WTC11 (cell line): ENCODE results near the gene CAMKK2. TPM values are rescaled to one million over a fixed set of nuclear protein-coding genes. Genes with fewer than 3 reads are reported as not detected.
A peak's percentile ranks its signal among the peaks of the same experiment; 100 is the strongest.

Source experiments
- AR ChIP-seq: fragments of 250-450 bp; sonication (Bioruptor Pico); IDR thresholded peaks from 2 replicates; pipeline ENCODE4 v1.9.0; 2021; ENCODE audit warnings: mild to moderate bottlenecking
- ETV6 ChIP-seq: sonication (generic); formaldehyde crosslinking; IDR thresholded peaks from 2 replicates; pipeline ENCODE4 v1.8.1; 2022; ENCODE audit warnings: mild to moderate bottlenecking, missing genetic modification reagents
- GRHL2 ChIP-seq: fragments of 250-450 bp; sonication (Bioruptor Pico); IDR thresholded peaks from 2 replicates; pipeline ENCODE4 v1.8.0; 2022; ENCODE audit warnings: mild to moderate bottlenecking, moderate library complexity; ENCODE audit not compliant: insufficient replicate concordance, severe bottlenecking
- HMGXB4 ChIP-seq: sonication (generic); formaldehyde crosslinking; IDR thresholded peaks from 2 replicates; pipeline ENCODE4 v1.8.1; 2023; ENCODE audit warnings: mild to moderate bottlenecking, moderate library complexity, missing genetic modification reagents
- NR2C2 ChIP-seq: sonication (generic); formaldehyde crosslinking; IDR thresholded peaks from 2 replicates; pipeline ENCODE4 v1.8.0; 2022; ENCODE audit warnings: mild to moderate bottlenecking, missing genetic modification reagents
- STAT6 ChIP-seq: sonication (generic); formaldehyde crosslinking; conservative IDR thresholded peaks from 2 replicates; pipeline ENCODE4 v1.8.1; 2023; ENCODE audit warnings: mild to moderate bottlenecking, low read depth, missing genetic modification reagents, moderate library complexity
- TEAD1 ChIP-seq: sonication (generic); formaldehyde crosslinking; IDR thresholded peaks from 2 replicates; pipeline ENCODE4 v1.8.0; 2022; ENCODE audit warnings: mild to moderate bottlenecking, missing genetic modification reagents
- ZNF416 ChIP-seq: fragments of 250-450 bp; sonication (Bioruptor Pico); IDR thresholded peaks from 2 replicates; pipeline ENCODE4 v1.9.0; 2021; ENCODE audit warnings: mild to moderate bottlenecking, inconsistent platforms
- ZNF532 ChIP-seq: fragments of 250-450 bp; sonication (Bioruptor Pico); IDR thresholded peaks from 2 replicates; pipeline ENCODE4 v1.9.0; 2021; ENCODE audit warnings: mild to moderate bottlenecking, borderline replicate concordance
- ZSCAN18 ChIP-seq: fragments of 250-450 bp; sonication (Bioruptor Pico); IDR thresholded peaks from 2 replicates; pipeline ENCODE4 v2.1.2; 2022; ENCODE audit warnings: mild to moderate bottlenecking, moderate library complexity
- total RNA-seq: library from RNA; stranded (reverse); gene quantifications from 3 replicates; pipeline ENCODE4 v1.2.3, GENCODE V29; 2021

The CAMKK2 gene
- total RNA-seq, 1 experiment from 2014 or later = 36.5 TPM

GRCh38 chr12:121295746-121296617, 527 bp downstream of the CAMKK2 start (continued):
- no peak for TF ChIP-seq TEAD1 (CRISPR knock-in tag)
- no peak for TF ChIP-seq GRHL2 (CRISPR knock-in tag)
- no peak for TF ChIP-seq HMGXB4 (CRISPR knock-in tag)
- no peak for TF ChIP-seq STAT6 (CRISPR knock-in tag)
- TF ChIP-seq AR (CRISPR knock-in tag) = no peak
- TF ChIP-seq ZNF416 (CRISPR knock-in tag) = 0 out of 2 replicates have a peak, but pooled peaks have one; percentile 71
- TF ChIP-seq NR2C2 = no peak
- no peak for TF ChIP-seq ETV6 (CRISPR knock-in tag)
- TF ChIP-seq ZNF532 (CRISPR knock-in tag) = no peak
- no peak for TF ChIP-seq ZSCAN18 (CRISPR knock-in tag)
- TF ChIP-seq, all 79 proteins: peak for 7
